ENCODE results near the gene NLGN3. TPM values are rescaled to one million over a fixed set of nuclear protein-coding genes. Genes with fewer than 3 reads are reported as not detected.
A peak's percentile ranks its signal among the peaks of the same experiment; 100 is the strongest.

Gene NLGN3
- total RNA-seq, 1 donor from 2014 or later, result 1.7 TPM

DNA sequence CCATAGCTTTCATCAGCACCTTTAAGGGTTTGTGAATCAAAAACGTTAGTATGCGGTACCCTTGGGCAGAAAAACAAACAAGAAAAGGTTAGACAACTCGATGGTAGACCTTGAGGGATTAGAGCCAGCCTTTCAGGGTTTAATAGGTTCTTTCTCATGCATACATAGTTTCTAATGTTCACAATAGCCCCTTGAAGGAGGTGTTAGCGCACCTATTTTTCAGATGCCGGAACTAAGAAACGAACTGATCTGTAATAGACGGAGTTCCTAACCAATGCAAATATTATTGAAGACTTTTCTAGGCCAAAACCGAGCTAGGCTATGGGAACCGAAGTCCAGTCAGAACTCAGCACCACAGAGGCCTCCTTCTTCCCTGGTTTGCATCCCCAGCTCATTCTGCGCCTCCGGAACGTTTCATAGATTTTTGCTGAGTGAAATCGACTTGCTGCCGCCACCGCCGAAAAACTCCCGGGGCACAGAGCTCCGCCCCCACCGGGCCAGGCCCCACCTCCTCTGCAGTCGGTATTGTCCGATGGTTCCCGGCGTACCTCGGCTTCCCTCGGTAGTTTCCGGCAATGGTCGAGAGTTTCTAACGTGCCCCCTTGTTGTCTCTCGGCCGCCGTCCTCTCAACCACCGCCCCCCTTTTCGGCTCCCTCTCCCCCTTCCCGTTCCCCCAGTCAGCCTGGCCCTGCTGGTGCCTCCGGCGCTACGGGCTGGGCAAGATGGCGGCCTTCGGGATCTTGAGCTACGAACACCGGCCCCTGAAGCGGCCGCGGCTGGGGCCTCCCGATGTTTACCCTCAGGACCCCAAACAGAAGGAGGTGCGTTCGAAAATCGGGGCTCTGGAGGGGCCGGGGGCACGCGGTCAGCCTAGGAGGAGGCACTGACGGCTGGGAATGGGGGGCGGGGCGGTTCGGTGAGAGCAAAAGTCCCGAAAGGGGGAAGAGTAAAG lies 26.3 kb upstream of the NLGN3 start, which contains the start of gene MED12:
Gene MED12, plus strand, starts transcription at position 565 of the 953 bp plus-strand sequence. Its CDS starts 159 bp downstream, at position 724.
- peak within 1 kb of the TSS; percentile 89 for H3K4me3 Mint-ChIP-seq (ENCODE audit: unreplicated experiment)
- H3K27ac Mint-ChIP-seq (ENCODE audit: unreplicated experiment), result no peak within 1 kb of the TSS

DNA sequence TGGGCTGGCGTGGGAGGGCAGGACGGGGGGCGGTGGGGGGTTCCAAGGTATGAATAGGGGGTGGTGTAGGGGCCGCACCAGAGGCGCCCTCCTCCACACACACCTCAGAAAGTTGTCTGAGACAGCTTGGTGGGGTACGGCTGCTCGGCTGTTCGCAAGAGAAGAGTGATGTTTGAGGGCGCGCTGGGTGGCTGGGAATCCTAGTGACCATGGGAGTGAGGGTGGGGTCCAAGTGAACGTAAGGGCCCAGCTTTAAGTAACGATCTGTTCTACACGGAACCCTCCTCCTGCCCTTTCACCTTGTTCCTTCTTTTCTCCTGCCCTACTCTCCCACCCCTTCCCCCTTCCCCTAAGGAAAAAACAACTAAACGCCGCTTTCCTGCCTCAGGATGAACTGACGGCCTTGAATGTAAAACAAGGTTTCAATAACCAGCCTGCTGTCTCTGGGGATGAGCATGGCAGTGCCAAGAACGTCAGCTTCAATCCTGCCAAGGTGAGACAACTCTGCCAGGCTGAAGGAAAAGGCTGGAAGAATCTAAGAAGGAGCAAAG lies 25.6 kb upstream of the NLGN3 start:
- H3K27ac Mint-ChIP-seq (ENCODE audit: unreplicated experiment), result no peak overlapping the region
- no peak for DNase-seq (ENCODE audit: low spot score)
- no peaks in the 10 kb centered on the region for H3K4me1 Mint-ChIP-seq (ENCODE audit: unreplicated experiment)
- TF ChIP-seq, protein P1, sequence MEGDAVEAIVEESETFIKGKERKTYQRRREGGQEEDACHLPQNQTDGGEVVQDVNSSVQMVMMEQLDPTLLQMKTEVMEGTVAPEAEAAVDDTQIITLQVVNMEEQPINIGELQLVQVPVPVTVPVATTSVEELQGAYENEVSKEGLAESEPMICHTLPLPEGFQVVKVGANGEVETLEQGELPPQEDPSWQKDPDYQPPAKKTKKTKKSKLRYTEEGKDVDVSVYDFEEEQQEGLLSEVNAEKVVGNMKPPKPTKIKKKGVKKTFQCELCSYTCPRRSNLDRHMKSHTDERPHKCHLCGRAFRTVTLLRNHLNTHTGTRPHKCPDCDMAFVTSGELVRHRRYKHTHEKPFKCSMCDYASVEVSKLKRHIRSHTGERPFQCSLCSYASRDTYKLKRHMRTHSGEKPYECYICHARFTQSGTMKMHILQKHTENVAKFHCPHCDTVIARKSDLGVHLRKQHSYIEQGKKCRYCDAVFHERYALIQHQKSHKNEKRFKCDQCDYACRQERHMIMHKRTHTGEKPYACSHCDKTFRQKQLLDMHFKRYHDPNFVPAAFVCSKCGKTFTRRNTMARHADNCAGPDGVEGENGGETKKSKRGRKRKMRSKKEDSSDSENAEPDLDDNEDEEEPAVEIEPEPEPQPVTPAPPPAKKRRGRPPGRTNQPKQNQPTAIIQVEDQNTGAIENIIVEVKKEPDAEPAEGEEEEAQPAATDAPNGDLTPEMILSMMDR (IDR thresholded peaks at IDR 0.05; ENCODE audit: unreplicated experiment), result no peak
- peaks cover 21% of the 10 kb centered on the region for H3K36me3 Mint-ChIP-seq (ENCODE audit: low read depth, unreplicated experiment)
- peak overlapping the region; percentile 89 for H3K4me3 Mint-ChIP-seq (ENCODE audit: unreplicated experiment)
- no peaks in the 10 kb centered on the region for H3K27me3 Mint-ChIP-seq (ENCODE audit: unreplicated experiment)
- H3K9me3 Mint-ChIP-seq (ENCODE audit: unreplicated experiment), result no peaks in the 10 kb centered on the region

More for the DNA sequence above, 26.3 kb upstream of the NLGN3 start, which contains the start of gene MED12:
- H3K9me3 Mint-ChIP-seq (ENCODE audit: unreplicated experiment), result no peaks in the 10 kb centered on the region
- peaks cover 18% of the 10 kb centered on the region for H3K36me3 Mint-ChIP-seq (ENCODE audit: low read depth, unreplicated experiment)
- TF ChIP-seq, protein P1 (IDR thresholded peaks at IDR 0.05; ENCODE audit: unreplicated experiment), result no peak
- no peaks in the 10 kb centered on the region for H3K27me3 Mint-ChIP-seq (ENCODE audit: unreplicated experiment)
- DNase-seq (ENCODE audit: low spot score), result peak; percentile 72
- no peaks in the 10 kb centered on the region for H3K4me1 Mint-ChIP-seq (ENCODE audit: unreplicated experiment)

DNA sequence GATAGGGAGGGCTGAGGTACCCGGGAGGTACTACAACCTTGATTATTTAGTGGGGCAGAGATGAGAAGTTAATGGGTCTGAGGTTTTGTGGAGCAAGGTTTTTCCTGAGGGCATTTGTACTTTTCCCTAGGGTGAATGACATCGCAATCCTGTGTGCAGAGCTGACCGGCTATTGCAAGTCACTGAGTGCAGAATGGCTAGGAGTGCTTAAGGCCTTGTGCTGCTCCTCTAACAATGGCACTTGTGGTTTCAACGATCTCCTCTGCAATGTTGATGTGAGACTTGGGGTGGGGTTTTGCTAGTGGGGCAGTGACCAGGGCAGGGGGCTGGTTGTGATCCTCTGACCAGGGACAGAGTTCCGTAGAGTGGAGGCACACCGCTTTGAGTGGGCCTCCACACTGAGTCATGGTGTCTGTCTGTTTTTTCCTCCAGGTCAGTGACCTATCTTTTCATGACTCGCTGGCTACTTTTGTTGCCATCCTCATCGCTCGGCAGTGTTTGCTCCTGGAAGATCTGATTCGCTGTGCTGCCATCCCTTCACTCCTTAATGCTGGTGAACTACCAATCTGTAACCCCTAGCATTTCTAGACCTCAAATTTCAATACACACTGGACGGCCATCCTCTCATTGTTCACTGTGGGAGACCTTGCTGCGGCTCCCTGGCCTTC lies 16.3 kb upstream of the NLGN3 start:
- Mint-ChIP-seq H3K27ac (ENCODE audit: unreplicated experiment) (no peak overlapping the region), H3K4me1 (ENCODE audit: unreplicated experiment) (peaks cover 16% of the 10 kb centered on the region), H3K9me3 (ENCODE audit: unreplicated experiment) (no peaks in the 10 kb centered on the region), H3K36me3 (ENCODE audit: low read depth, unreplicated experiment) (peaks cover 50% of the 10 kb centered on the region), H3K4me3 (ENCODE audit: unreplicated experiment) (peak overlapping the region; percentile 12), H3K27me3 (ENCODE audit: unreplicated experiment) (peaks cover 5% of the 10 kb centered on the region)
- DNase-seq (ENCODE audit: low spot score), result no peak
- TF ChIP-seq, protein P1 (IDR thresholded peaks at IDR 0.05; ENCODE audit: unreplicated experiment), result no peak

DNA sequence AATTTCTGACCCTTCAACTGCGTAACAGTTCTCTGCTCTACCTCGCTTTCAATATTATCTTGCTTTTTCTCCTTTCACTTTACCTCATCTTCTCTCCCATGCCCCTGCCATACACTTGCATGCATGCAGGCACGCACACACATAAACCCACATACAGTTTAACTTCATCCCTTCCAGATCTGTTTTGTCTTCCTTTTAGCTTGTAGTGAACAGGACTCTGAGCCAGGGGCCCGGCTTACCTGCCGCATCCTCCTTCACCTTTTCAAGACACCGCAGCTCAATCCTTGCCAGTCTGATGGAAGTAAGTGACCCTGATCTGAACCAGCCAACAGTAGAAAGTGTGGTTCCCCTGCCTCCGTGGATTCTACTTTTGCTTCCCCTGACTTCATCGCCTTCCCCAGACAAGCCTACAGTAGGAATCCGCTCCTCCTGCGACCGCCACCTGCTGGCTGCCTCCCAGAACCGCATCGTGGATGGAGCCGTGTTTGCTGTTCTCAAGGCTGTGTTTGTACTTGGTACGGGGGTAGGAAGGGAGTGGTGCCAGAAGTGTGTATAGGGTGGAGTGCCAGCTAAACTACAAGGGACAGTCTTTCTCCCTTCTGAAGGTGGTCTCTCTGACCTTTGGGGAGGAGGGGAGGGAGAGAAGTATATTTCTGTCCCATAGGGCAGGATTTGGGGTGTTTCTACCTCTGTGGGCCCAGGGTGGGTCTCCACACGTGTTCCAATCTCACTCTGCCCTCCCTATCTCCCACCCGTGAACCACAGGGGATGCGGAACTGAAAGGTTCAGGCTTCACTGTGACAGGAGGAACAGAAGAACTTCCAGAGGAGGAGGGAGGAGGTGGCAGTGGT lies 15.5 kb upstream of the NLGN3 start:
- Mint-ChIP-seq H3K9me3 (ENCODE audit: unreplicated experiment) (no peaks in the 10 kb centered on the region), H3K4me3 (ENCODE audit: unreplicated experiment) (peak overlapping the region; percentile 63), H3K27ac (ENCODE audit: unreplicated experiment) (no peak overlapping the region), H3K27me3 (ENCODE audit: unreplicated experiment) (peaks cover 5% of the 10 kb centered on the region), H3K36me3 (ENCODE audit: low read depth, unreplicated experiment) (peaks cover 47% of the 10 kb centered on the region), H3K4me1 (ENCODE audit: unreplicated experiment) (peaks cover 16% of the 10 kb centered on the region)
- TF ChIP-seq, protein P1 (IDR thresholded peaks at IDR 0.05; ENCODE audit: unreplicated experiment), result peak; percentile 62
- DNase-seq (ENCODE audit: low spot score), result peak; percentile 65
